ENCODE data around the gene GPN1.
"Not testable (repeated sequence)": the region's sequence is repeated elsewhere in the genome, so short reads cannot be mapped to it uniquely, and the experiment has no call there.

Gene GPN1

GRCh38 chr2:27680571-27680970 is 51.7 kb downstream of the GPN1 start:
- H3K4me3 ChIP-seq (ENCODE audit: low read depth, low read length) = no peak overlapping the region
- TF ChIP-seq CTCF (IDR thresholded peaks at IDR 0.05; ENCODE audit: borderline replicate concordance, insufficient read depth, low read depth, low read length) = no peak

GRCh38 chr2:27681841-27682240 is 53.0 kb downstream of the GPN1 start:
- H3K4me3 ChIP-seq (ENCODE audit: low read depth, low read length) = no peak overlapping the region
- no peak for TF ChIP-seq CTCF (IDR thresholded peaks at IDR 0.05; ENCODE audit: borderline replicate concordance, insufficient read depth, low read depth, low read length)

- not testable (repeated sequence) for H3K4me3 ChIP-seq (ENCODE audit: low read depth, low read length)
Measured at GRCh38 chr2:27682334-27682771, 53.5 kb downstream of the GPN1 start.

GRCh38 chr2:27683390-27684071 is 54.7 kb downstream of the GPN1 start:
- TF ChIP-seq CTCF (IDR thresholded peaks at IDR 0.05; ENCODE audit: borderline replicate concordance, insufficient read depth, low read depth, low read length) = peak; percentile 93
- H3K4me3 ChIP-seq (ENCODE audit: low read depth, low read length) = no peak overlapping the region

- not testable (repeated sequence) for H3K4me3 ChIP-seq (ENCODE audit: low read depth, low read length)
Measured at GRCh38 chr2:27685006-27685405, 56.2 kb downstream of the GPN1 start.

GRCh38 chr2:27685577-27685976 is 56.7 kb downstream of the GPN1 start:
- H3K4me3 ChIP-seq (ENCODE audit: low read depth, low read length) = no peak overlapping the region
- no peak for TF ChIP-seq CTCF (IDR thresholded peaks at IDR 0.05; ENCODE audit: borderline replicate concordance, insufficient read depth, low read depth, low read length)

GRCh38 chr2:27687232-27687631 is 58.4 kb downstream of the GPN1 start:
- no peak for TF ChIP-seq CTCF (IDR thresholded peaks at IDR 0.05; ENCODE audit: borderline replicate concordance, insufficient read depth, low read depth, low read length)
- no peak overlapping the region for H3K4me3 ChIP-seq (ENCODE audit: low read depth, low read length)

- no peak for TF ChIP-seq CTCF (IDR thresholded peaks at IDR 0.05; ENCODE audit: borderline replicate concordance, insufficient read depth, low read depth, low read length)
- H3K4me3 ChIP-seq (ENCODE audit: low read depth, low read length) = no peak overlapping the region
Measured at GRCh38 chr2:27689424-27689823, 60.6 kb downstream of the GPN1 start.
